ENCODE measurements around the gene USP5. TPM values are rescaled to one million over a fixed set of nuclear protein-coding genes. Genes with fewer than 3 reads are reported as not detected.
A peak's percentile ranks its signal among the peaks of the same experiment; 100 is the strongest.
"Not testable (repeated sequence)": the region's sequence is repeated elsewhere in the genome, so short reads cannot be mapped to it uniquely, and the experiment has no call there.

USP5 gene
- total RNA-seq, 2 donors from 2014 or later: 120 to 257 TPM

GRCh38 chr12:6887460-6887859 lies 35.5 kb downstream of the USP5 start:
- peaks cover 53% of the 10 kb centered on the region for H3K4me1 Mint-ChIP-seq
- Histone ChIP-seq H3K27ac (ENCODE audit: low read depth, low read length) (no peak overlapping the region), H3K4me1 (ENCODE audit: control insufficient read depth, insufficient read depth, low read length) (peaks cover 7% of the 10 kb centered on the region), H3K9me3 (ENCODE audit: control insufficient read depth, low read length) (no peaks in the 10 kb centered on the region), H3K4me3 (ENCODE audit: low read length) (no peak overlapping the region), H3K36me3 (ENCODE audit: control insufficient read depth, insufficient read depth, low read length) (peaks cover 26% of the 10 kb centered on the region), H3K27me3 (ENCODE audit: control insufficient read depth, insufficient read depth, low read length, poor library complexity, severe bottlenecking) (no peaks in the 10 kb centered on the region), H3K9ac (ENCODE audit: extremely low read depth, low read length, poor library complexity, severe bottlenecking) (no peak overlapping the region)
- no peaks in the 10 kb centered on the region for H3K27me3 Mint-ChIP-seq (ENCODE audit: insufficient read depth)
- H3K9me3 Mint-ChIP-seq: peaks cover 10% of the 10 kb centered on the region
- WGBS, 2 experiments (ENCODE audit: insufficient coverage in 1 of 2, insufficient read length in 1 of 2): 90 to 96% methylated on average over 7 to 8 of the region's 8 CpGs
- H3K27ac Mint-ChIP-seq: peak overlapping the region; percentile 93
- peaks cover 45% of the 10 kb centered on the region for H3K36me3 Mint-ChIP-seq (ENCODE audit: low read depth)
- peak overlapping the region; percentile 21 for H3K4me3 Mint-ChIP-seq
- TF ChIP-seq, protein P1, sequence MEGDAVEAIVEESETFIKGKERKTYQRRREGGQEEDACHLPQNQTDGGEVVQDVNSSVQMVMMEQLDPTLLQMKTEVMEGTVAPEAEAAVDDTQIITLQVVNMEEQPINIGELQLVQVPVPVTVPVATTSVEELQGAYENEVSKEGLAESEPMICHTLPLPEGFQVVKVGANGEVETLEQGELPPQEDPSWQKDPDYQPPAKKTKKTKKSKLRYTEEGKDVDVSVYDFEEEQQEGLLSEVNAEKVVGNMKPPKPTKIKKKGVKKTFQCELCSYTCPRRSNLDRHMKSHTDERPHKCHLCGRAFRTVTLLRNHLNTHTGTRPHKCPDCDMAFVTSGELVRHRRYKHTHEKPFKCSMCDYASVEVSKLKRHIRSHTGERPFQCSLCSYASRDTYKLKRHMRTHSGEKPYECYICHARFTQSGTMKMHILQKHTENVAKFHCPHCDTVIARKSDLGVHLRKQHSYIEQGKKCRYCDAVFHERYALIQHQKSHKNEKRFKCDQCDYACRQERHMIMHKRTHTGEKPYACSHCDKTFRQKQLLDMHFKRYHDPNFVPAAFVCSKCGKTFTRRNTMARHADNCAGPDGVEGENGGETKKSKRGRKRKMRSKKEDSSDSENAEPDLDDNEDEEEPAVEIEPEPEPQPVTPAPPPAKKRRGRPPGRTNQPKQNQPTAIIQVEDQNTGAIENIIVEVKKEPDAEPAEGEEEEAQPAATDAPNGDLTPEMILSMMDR (conservative IDR thresholded peaks at IDR 0.05): no peak
- no peak for DNase-seq

DNA sequence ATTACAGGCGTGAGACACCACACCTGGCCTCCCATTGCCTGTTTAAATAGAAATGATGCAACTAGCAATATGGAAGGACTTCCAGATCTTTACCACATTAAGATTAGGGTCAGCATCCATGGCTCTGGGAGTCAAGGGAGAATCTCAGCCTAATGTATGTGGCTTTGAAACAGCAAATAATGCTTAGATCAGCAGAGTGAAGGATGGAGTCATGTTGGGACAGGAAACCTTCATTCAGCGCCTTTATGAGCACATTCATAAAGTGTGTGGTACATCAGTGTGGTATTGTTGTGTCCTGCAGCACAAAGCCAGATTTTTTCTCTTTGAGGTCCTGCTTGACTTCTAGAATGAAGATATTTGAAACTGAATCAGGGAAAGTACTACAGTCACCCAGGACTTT lies 36.4 kb downstream of the USP5 start:
- Histone ChIP-seq H3K36me3 (ENCODE audit: control insufficient read depth, insufficient read depth, low read length) (peaks cover 24% of the 10 kb centered on the region), H3K27ac (ENCODE audit: low read depth, low read length) (no peak overlapping the region), H3K4me1 (ENCODE audit: control insufficient read depth, insufficient read depth, low read length) (peaks cover 7% of the 10 kb centered on the region), H3K9me3 (ENCODE audit: control insufficient read depth, low read length) (no peaks in the 10 kb centered on the region), H3K4me3 (ENCODE audit: low read length) (no peak overlapping the region), H3K27me3 (ENCODE audit: control insufficient read depth, insufficient read depth, low read length, poor library complexity, severe bottlenecking) (no peaks in the 10 kb centered on the region), H3K9ac (ENCODE audit: extremely low read depth, low read length, poor library complexity, severe bottlenecking) (no peak overlapping the region)
- Mint-ChIP-seq H3K9me3 (peaks cover 10% of the 10 kb centered on the region), H3K27ac (peak overlapping the region; percentile 70), H3K36me3 (ENCODE audit: low read depth) (peaks cover 37% of the 10 kb centered on the region), H3K4me1 (peaks cover 53% of the 10 kb centered on the region), H3K4me3 (no peak overlapping the region), H3K27me3 (ENCODE audit: insufficient read depth) (peaks cover 1% of the 10 kb centered on the region)
- TF ChIP-seq, protein P1 (conservative IDR thresholded peaks at IDR 0.05): no peak
- DNase-seq: no peak
- 84 to 98% methylated on average over 2 of the region's 2 CpGs for WGBS, 2 experiments (ENCODE audit: insufficient coverage in 1 of 2, insufficient read length in 1 of 2)

GRCh38 chr12:6888794-6889193 lies 36.8 kb downstream of the USP5 start:
- not testable (repeated sequence) for H3K27me3 ChIP-seq (ENCODE audit: control insufficient read depth, insufficient read depth, low read length, poor library complexity, severe bottlenecking); H3K4me3 Mint-ChIP-seq; H3K9ac ChIP-seq (ENCODE audit: extremely low read depth, low read length, poor library complexity, severe bottlenecking); H3K27me3 Mint-ChIP-seq (ENCODE audit: insufficient read depth); H3K9me3 ChIP-seq (ENCODE audit: control insufficient read depth, low read length); DNase-seq; H3K9me3 Mint-ChIP-seq; H3K4me1 ChIP-seq (ENCODE audit: control insufficient read depth, insufficient read depth, low read length); H3K4me3 ChIP-seq (ENCODE audit: low read length); H3K27ac ChIP-seq (ENCODE audit: low read depth, low read length)
- Mint-ChIP-seq H3K4me1 (peaks cover 53% of the 10 kb centered on the region), H3K36me3 (ENCODE audit: low read depth) (peaks cover 33% of the 10 kb centered on the region), H3K27ac (peak overlapping the region; percentile 70)
- peaks cover 20% of the 10 kb centered on the region for H3K36me3 ChIP-seq (ENCODE audit: control insufficient read depth, insufficient read depth, low read length)
- 85 to 96% methylated on average over 4 to 7 of the region's 7 CpGs for WGBS, 2 experiments (ENCODE audit: insufficient coverage in 1 of 2, insufficient read length in 1 of 2)

DNA sequence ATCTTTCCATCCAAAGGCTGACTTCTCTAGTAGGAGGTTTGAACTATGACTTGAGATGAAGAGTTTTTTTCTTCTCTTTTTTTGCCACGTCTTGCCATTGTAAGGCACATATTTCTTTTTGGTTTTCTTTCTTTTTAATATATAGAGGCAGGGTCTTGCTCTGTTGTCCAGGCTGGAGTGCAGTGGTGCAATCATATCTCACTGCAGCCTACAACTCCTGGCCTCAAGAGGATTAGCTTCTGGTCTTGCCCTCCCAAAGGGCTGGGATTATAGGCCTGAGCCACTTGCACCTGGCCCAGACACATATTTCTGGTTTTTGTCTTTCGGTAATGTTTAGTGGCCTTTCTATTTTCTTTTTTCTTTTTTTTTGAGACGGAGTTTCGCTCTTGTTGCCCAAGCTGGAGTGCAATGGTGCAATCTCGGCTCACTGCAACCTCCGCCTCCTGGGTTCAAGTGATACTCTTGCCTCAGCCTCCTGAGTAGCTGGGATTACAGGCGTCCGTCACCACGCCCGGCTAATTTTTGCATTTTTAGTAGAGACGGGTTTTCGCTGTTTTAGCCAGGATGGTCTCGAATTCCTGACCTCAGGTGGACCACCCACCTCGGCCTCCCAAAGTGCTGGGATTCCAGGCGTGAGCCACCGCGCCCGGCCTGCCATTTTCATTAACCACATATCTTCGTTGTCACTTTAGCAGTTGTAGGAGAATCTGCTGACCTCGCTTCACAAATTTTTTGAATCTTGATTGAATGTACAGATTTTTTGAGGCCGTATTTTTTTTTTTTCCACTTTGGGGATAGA lies 38.0 kb downstream of the USP5 start:
- Mint-ChIP-seq H3K36me3 (ENCODE audit: low read depth) (peaks cover 22% of the 10 kb centered on the region), H3K4me3 (peak overlapping the region; percentile 62), H3K4me1 (peaks cover 42% of the 10 kb centered on the region), H3K27ac (peak overlapping the region; percentile 98)
- not testable (repeated sequence) for H3K36me3 ChIP-seq (ENCODE audit: control insufficient read depth, insufficient read depth, low read length); H3K9me3 ChIP-seq (ENCODE audit: control insufficient read depth, low read length); DNase-seq; H3K27me3 Mint-ChIP-seq (ENCODE audit: insufficient read depth); H3K9me3 Mint-ChIP-seq; H3K27me3 ChIP-seq (ENCODE audit: control insufficient read depth, insufficient read depth, low read length, poor library complexity, severe bottlenecking); H3K4me1 ChIP-seq (ENCODE audit: control insufficient read depth, insufficient read depth, low read length)
- WGBS, 2 experiments (ENCODE audit: insufficient coverage in 1 of 2, insufficient read length in 1 of 2): 96% methylated on average over 17 to 20 of the region's 21 CpGs
- peak overlapping the region; percentile 75 for H3K9ac ChIP-seq (ENCODE audit: extremely low read depth, low read length, poor library complexity, severe bottlenecking)
- H3K4me3 ChIP-seq (ENCODE audit: low read length): peak overlapping the region; percentile 77
- peak overlapping the region; percentile 90 for H3K27ac ChIP-seq (ENCODE audit: low read depth, low read length)
